ENCODE results near the gene GSTP1. TPM values are rescaled to one million over a fixed set of nuclear protein-coding genes. Genes with fewer than 3 reads are reported as not detected.

GSTP1 gene
- total and polyA plus RNA-seq, 12 donors, result 249 to 642 (median 332) TPM

- TF ChIP-seq CTCF (IDR thresholded peaks at IDR 0.05), result no peak
- Histone ChIP-seq H3K27ac (no peak overlapping the region), H3K4me1 (peaks cover 0 to 6% (median 0%) of the 10 kb centered on the region in 9 donors), H3K36me3 (no peaks in the 10 kb centered on the region), H3K4me3 (no peak overlapping the region), H3K27me3 (peaks cover 0 to 26% (median 15%) of the 10 kb centered on the region in 7 donors), H3K9me3 (peaks cover 0 to 3% (median 0%) of the 10 kb centered on the region in 11 donors)
- 45 to 58% methylated on average over 3 of the region's 3 CpGs for WGBS, 2 donors
- ATAC-seq (no peak), DNase-seq (no peak)
- intact Hi-C loops (cut with DNase I), result loop anchor here in 5 of 10 donors (5.0 to 10.0 kb wide), 4 partner anchors 32 to 87 kb away; partner anchors contain the start of genes ACY3 (in 2 of the 5) and NDUFV1 (in 1 of the 5)
These were observed 8.7 kb upstream of the GSTP1 start for GRCh38 chr11:67574938-67575337.

GRCh38 chr11:67576735-67577475 is 6.7 kb upstream of the GSTP1 start:
- Histone ChIP-seq H3K27ac (no peak overlapping the region), H3K36me3 (no peaks in the 10 kb centered on the region), H3K4me3 (no peak overlapping the region), H3K4me1 (peaks cover 0 to 8% (median 0%) of the 10 kb centered on the region in 9 donors), H3K9me3 (no peaks in the 10 kb centered on the region), H3K27me3 (peaks cover 0 to 26% (median 15%) of the 10 kb centered on the region in 7 donors)
- peak in 3 of 8 donors; percentile 13 to 43 (median 16) for ATAC-seq
- 59 to 66% methylated on average over 14 of the region's 14 CpGs for WGBS, 2 donors
- no peak for DNase-seq
- intact Hi-C loops (cut with DNase I), result loop anchor here in 2 of 10 donors (10.0 kb wide), 1 partner anchor 78 kb away; the partner anchor contains the start of gene ACY3 (in 2 of the 2)
- no peak for TF ChIP-seq CTCF (IDR thresholded peaks at IDR 0.05)

GRCh38 chr11:67577951-67578350 is 5.7 kb upstream of the GSTP1 start:
- no peak for TF ChIP-seq CTCF (IDR thresholded peaks at IDR 0.05)
- Histone ChIP-seq H3K36me3 (no peaks in the 10 kb centered on the region), H3K9me3 (no peaks in the 10 kb centered on the region), H3K27ac (no peak overlapping the region), H3K4me3 (no peak overlapping the region), H3K27me3 (peaks cover 0 to 26% (median 15%) of the 10 kb centered on the region in 7 donors), H3K4me1 (peaks cover 0 to 18% (median 5%) of the 10 kb centered on the region in 9 donors)
- WGBS, 2 donors, result 57 to 72% methylated on average over 6 of the region's 6 CpGs
- peak in 2 of 8 donors; percentile 9 to 40 for ATAC-seq
- intact Hi-C loops (cut with DNase I), result loop anchor here in 2 of 10 donors (10.0 kb wide), 1 partner anchor 77 kb away; the partner anchor contains the start of gene ACY3 (in 2 of the 2)
- no peak for DNase-seq

GRCh38 chr11:67581469-67581868 is 2.1 kb upstream of the GSTP1 start:
- ATAC-seq, result no peak
- Histone ChIP-seq H3K36me3 (peaks cover 0 to 19% (median 0%) of the 10 kb centered on the region in 9 donors), H3K27ac (no peak overlapping the region), H3K4me1 (peaks cover 0 to 38% (median 16%) of the 10 kb centered on the region in 9 donors), H3K9me3 (no peaks in the 10 kb centered on the region), H3K27me3 (peaks cover 0 to 15% (median 5%) of the 10 kb centered on the region in 7 donors), H3K4me3 (no peak overlapping the region)
- TF ChIP-seq CTCF (IDR thresholded peaks at IDR 0.05), result no peak
- 64 to 66% methylated on average over 11 of the region's 11 CpGs for WGBS, 2 donors
- intact Hi-C loops (cut with DNase I), result loop anchor here in 2 of 10 donors (5.0 to 10.0 kb wide), 2 partner anchors 74 to 77 kb away; partner anchors contain the start of genes CDK2AP2 (in 2 of the 2) and PITPNM1 (in 2 of the 2)
- DNase-seq, result no peak

Measured in heart right ventricle (tissue), 16 donors.